GM19438 (cell line): ENCODE measurements around the gene PLAAT2.
A peak's percentile ranks its signal among the peaks of the same experiment; 100 is the strongest.
"Not testable (repeated sequence)": the region's sequence is repeated elsewhere in the genome, so short reads cannot be mapped to it uniquely, and the experiment has no call there.

Experiments
- ATAC-seq: cut with Tn5 transposase; IDR thresholded peaks from one replicate; pipeline ENCODE4 v1.9.1; 2021; ENCODE audit warnings: low read depth; ENCODE audit not compliant: unreplicated experiment

PLAAT2 gene

DNA sequence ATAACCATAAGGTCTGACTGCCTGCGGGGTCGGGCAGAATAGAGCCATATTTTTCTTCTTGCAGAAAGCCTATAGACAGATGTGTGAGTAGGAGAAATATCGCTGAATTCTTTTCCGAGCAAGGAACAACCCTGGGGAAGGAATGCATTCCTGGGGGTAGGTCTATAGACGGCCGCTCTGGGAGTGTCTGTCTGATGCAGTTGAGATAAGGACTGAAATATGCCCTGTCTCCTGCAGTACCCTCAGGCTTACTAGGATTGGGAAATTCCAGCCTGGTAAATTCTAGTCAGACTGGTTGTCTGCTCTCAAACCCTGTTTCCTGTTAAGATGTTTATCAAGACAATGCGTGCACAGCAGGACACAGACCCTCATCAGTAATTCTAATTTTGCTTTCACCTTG is 18.0 kb upstream of the PLAAT2 start:
- ATAC-seq = not testable (repeated sequence)

GRCh38 chr11:63578882-63579281 is 15.7 kb upstream of the PLAAT2 start:
- not testable (repeated sequence) for ATAC-seq

GRCh38 chr11:63574856-63575602 is 11.8 kb upstream of the PLAAT2 start:
- ATAC-seq = no peak

GRCh38 chr11:63573881-63574855 is 11.0 kb upstream of the PLAAT2 start:
- peak; percentile 64 for ATAC-seq

DNA sequence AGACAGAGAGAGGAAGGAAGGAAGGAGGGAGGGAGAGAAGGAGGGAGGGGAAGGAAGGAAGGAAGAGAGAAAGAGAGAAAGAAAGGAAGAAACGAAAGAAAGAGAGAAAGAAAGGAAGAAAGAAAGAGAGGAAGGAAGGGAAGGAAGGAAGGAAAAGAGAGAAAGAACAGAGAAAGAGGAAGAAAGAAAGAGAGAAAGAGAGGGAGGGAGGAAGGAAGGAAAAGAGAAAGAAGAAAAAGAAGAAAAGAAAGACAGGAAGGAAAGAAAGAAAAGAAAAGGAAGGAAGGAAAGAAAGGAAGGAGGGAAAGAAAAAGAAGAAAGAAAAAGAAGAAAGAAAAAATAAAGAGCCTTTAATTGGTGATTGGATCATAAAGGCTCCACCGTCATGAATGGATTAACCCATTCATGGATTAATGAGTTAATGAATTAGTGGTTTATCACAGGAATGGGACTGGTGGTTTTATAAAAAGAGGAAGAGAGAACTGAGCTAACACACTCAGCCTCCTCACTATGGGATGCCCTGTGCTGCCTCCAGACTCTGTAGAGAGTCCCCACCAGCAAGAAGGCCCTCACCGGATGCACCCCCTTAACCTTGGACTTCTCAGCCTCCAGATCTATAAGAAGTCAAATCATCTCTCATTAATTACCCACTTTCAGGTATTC is 9.0 kb upstream of the PLAAT2 start:
- no peak for ATAC-seq

- ATAC-seq = no peak
Measured at GRCh38 chr11:63569570-63569969, 6.4 kb upstream of the PLAAT2 start.

- ATAC-seq = peak; percentile 82
Measured at GRCh38 chr11:63567044-63567840, 4.1 kb upstream of the PLAAT2 start.

GRCh38 chr11:63564784-63565350 is 1.7 kb upstream of the PLAAT2 start:
- no peak for ATAC-seq

GRCh38 chr11:63564056-63564774 is 1.0 kb upstream of the PLAAT2 start:
- peak; percentile 59 for ATAC-seq

DNA sequence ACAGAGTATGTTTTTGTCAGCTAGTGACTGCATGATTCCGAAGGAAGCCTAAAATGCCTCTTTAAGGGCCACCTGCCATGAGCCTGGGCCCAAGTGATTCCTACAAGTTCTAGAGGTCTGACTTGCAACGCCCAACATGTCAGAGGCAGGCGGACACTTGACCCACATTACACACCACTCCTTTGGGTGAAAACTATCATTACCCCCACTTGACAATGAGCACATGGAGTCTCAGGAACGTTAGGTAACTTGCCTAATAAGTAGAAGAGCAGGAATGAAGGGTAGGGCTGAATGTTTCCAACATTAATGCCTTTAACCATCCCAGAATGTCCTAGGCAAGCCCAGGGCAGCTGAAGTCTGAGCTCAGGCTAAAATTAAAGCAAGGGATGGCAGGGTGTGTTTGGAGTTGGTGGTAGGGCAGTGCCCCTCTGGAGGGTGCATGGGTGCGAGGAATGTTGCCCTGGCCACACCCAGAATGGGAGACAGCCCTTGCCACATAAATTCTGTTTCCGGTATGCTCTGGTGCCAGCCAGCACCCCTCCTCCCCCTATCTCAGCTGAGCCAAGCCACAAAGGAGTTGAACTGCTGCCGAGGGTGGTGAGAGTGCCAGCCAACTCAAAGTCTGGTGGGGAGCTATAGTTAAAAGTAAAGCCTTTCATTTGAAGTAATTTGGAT is 2.5 kb downstream of the PLAAT2 start:
- no peak for ATAC-seq

GRCh38 chr11:63558459-63559157 is 4.6 kb downstream of the PLAAT2 start:
- no peak for ATAC-seq

GRCh38 chr11:63557570-63557969 is 5.6 kb downstream of the PLAAT2 start:
- no peak for ATAC-seq

DNA sequence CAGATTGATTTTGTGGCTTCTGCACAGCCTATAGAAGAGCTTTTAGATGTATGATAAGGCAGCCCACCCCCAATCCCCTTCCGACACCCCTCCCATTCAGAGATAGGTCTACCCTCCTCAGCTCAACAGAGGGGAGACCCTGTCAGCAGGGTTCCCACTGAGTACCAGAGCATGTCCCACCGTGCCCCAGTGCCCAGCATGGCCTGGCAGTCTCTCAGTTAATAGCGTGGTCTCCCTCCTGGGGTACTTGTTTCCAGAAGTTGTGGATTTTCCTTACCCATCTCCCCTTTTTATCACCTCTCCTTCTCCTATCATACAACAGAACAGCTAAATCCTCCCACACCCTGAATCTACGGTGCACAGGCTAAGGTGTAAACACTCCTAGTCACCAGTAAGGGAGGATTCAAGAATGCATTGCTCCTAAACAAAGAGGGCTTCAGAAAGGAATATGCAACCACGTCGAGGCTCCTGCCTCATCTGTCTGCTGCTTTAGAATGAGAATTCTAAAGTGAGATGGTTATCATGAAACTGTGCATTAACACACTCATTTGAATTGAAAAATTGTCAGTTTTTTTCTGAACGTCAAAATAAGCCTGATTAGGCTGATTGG is 6.7 kb downstream of the PLAAT2 start:
- ATAC-seq = no peak

DNA sequence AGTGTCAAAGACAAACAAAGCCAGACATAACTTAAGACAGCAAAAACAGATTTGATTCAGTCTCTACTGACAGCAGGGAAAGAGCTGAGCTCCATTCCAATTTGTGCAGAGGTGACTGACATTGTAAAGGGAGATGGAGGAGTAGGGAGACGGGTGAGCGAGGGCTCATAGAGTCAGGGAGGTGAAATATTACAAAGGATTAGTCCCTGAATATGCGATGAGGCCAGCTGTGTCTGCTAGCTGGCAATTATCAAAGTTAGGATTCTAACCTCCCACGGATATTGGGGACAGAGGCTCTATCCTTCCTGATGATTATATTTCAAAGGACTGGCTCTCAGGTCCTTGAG is 8.3 kb downstream of the PLAAT2 start:
- no peak for ATAC-seq

- peak; percentile 81 for ATAC-seq
Measured at GRCh38 chr11:63553759-63554158, 9.4 kb downstream of the PLAAT2 start.

GRCh38 chr11:63552921-63553320 is 10.3 kb downstream of the PLAAT2 start:
- no peak for ATAC-seq

DNA sequence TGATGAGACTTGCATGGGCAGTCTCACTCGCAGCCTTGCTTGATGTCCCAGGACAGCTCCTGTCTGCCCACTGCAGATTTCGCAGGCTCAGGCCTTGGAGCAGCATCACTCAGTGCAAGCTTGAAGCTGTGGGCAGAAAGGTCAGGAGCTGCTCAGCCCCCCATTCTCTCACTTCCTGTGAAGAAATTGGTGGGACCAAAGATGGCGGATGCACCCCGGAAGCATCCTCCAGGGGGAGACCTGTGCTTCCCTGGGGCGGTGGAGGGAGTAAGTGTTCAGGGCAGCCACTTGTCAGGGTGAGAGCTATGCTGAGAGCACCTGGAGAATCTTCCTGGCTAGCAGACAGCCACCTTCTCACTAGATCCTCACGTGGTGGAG is 11.3 kb downstream of the PLAAT2 start:
- ATAC-seq = no peak
